Endothelial cell of umbilical vein (primary cell): ENCODE results near the gene SAP25. TPM values are rescaled to one million over a fixed set of nuclear protein-coding genes. Genes with fewer than 3 reads are reported as not detected.

Source experiments
- BruUV-seq: library from RNA; stranded (reverse); fragments of 400-500 nt; replicated peaks from 2 replicates; lab custom pipeline; 2021; lab: Mats Ljungman, UMichigan
- CTCF ChIA-PET: fragments of 300-600, 350-600 bp; sonication (Branson Sonifier 250); formaldehyde crosslinking; loops from one replicate; lab custom pipeline; 2021; ENCODE audit warnings: antibody characterized with exemption, inconsistent platforms; lab: Charles Lee
- POLR2A ChIA-PET: fragments of 300-600, 350-600 bp; sonication (Branson Sonifier 250); formaldehyde crosslinking; loops from one replicate; lab custom pipeline; 2021; ENCODE audit warnings: antibody characterized with exemption, inconsistent platforms; lab: Charles Lee
- DNase-seq: peaks from one replicate; pipeline ENCODE4 v3.0.0-alpha.2; 2011; ENCODE audit warnings: low read depth, low spot score
- FAIRE-seq: peaks from 2 replicates; lab custom pipeline; 2011; peaks lifted over from hg19 to GRCh38; lab: Jason Lieb, UNC
- H2AFZ ChIP-seq: 2 replicates; pipeline ENCODE4 v1.6.0; 2012; ENCODE audit warnings: low read depth, low read length, control low read depth, inconsistent platforms
- H3K27ac ChIP-seq: 2 replicates; pipeline ENCODE4 v1.5.1; 2011; ENCODE audit warnings: low read depth, mild to moderate bottlenecking, control low read depth, low read length, moderate library complexity; ENCODE audit not compliant: insufficient read depth
- H3K27me3 ChIP-seq, 2 experiments: 2 replicates each; pipeline versions ENCODE4 v1.6.0 to v1.6.1; 2011; ENCODE audit warnings: low read length in 2 of 2, mixed read lengths in 1 of 2; ENCODE audit not compliant: control insufficient read depth in 2 of 2, insufficient read depth in 2 of 2
- H3K36me3 ChIP-seq, 2 experiments: 2 replicates in 1 of 2; 3 replicates in 1 of 2; pipeline ENCODE4 v1.5.1; 2011; ENCODE audit warnings: low read length in 2 of 2, mild to moderate bottlenecking in 1 of 2, moderate library complexity in 1 of 2; ENCODE audit not compliant: control insufficient read depth in 2 of 2, insufficient read depth in 2 of 2; ENCODE audit errors: extremely low read depth in 1 of 2
- H3K4me1 ChIP-seq: 3 replicates; pipeline ENCODE4 v1.5.1; 2011; ENCODE audit warnings: mild to moderate bottlenecking, low read length; ENCODE audit not compliant: control insufficient read depth, insufficient read depth; ENCODE audit errors: extremely low read depth
- H3K4me2 ChIP-seq: 2 replicates; pipeline ENCODE4 v1.6.1; 2011; ENCODE audit warnings: low read length, control low read depth, mixed read lengths; ENCODE audit not compliant: insufficient read depth
- H3K4me3 ChIP-seq, 3 experiments: fragments of 200-600 bp in 1 of 3; sonication (generic), shearing (Covaris generic) in 1 of 3; replicated peaks in 1 of 3; 2 replicates each; pipeline ENCODE4 v1.5.1; 2011 to 2016; ENCODE audit warnings: control low read depth in 3 of 3, low read length in 3 of 3, mild to moderate bottlenecking in 2 of 3, inconsistent platforms in 1 of 3, low read depth in 1 of 3, moderate library complexity in 1 of 3; ENCODE audit not compliant: insufficient read depth in 1 of 3
- H3K79me2 ChIP-seq: 2 replicates; pipeline ENCODE4 v1.6.0; 2012; ENCODE audit warnings: low read length, inconsistent platforms; ENCODE audit not compliant: control insufficient read depth, insufficient read depth
- H3K9ac ChIP-seq: replicated peaks from 2 replicates; pipeline ENCODE3; 2011; ENCODE audit warnings: low read length, control low read depth; ENCODE audit not compliant: insufficient read depth; ENCODE audit errors: extremely low read depth
- H3K9me1 ChIP-seq: replicated peaks from 3 replicates; pipeline ENCODE4 v1.6.0; 2011; ENCODE audit warnings: mild to moderate bottlenecking, low read length; ENCODE audit not compliant: control insufficient read depth, insufficient read depth; ENCODE audit errors: extremely low read depth
- H3K9me3 ChIP-seq: replicated peaks from 2 replicates; pipeline ENCODE4 v1.5.1; 2012; ENCODE audit warnings: low read length, inconsistent platforms; ENCODE audit not compliant: control insufficient read depth, insufficient read depth
- H4K20me1 ChIP-seq: replicated peaks from 2 replicates; pipeline ENCODE3; 2011; ENCODE audit warnings: mild to moderate bottlenecking, low read length; ENCODE audit not compliant: control insufficient read depth, insufficient read depth; ENCODE audit errors: extremely low read depth
- CTCF ChIP-seq, 2 donors: IDR thresholded peaks; 1 replicate in 1 of 2; 2 replicates in 1 of 2; pipeline ENCODE4 v1.5.1; 2011; ENCODE audit warnings: low read length in 2 of 2, mild to moderate bottlenecking in 2 of 2, moderate library complexity in 2 of 2, control low read depth in 1 of 2, inconsistent platforms in 1 of 2, low read depth in 1 of 2; ENCODE audit not compliant: insufficient read depth in 1 of 2; ENCODE audit errors: extremely low read depth in 1 of 2
- EZH2 ChIP-seq: IDR thresholded peaks from 2 replicates; pipeline ENCODE4 v1.6.1; 2012; ENCODE audit warnings: borderline replicate concordance, low read depth, mild to moderate bottlenecking, moderate library complexity, low read length, inconsistent platforms; ENCODE audit not compliant: severe bottlenecking
- FOS ChIP-seq: IDR thresholded peaks from 2 replicates; pipeline ENCODE4 v1.6.1; 2011; ENCODE audit warnings: mild to moderate bottlenecking, low read length, moderate library complexity, borderline replicate concordance; ENCODE audit not compliant: insufficient read depth
- GATA2 ChIP-seq: IDR thresholded peaks from 2 replicates; pipeline ENCODE4 v1.7.0; 2011; ENCODE audit warnings: low read depth, mild to moderate bottlenecking, moderate library complexity, mixed read lengths, low read length; ENCODE audit not compliant: insufficient read length, insufficient read depth
- JUN ChIP-seq: IDR thresholded peaks from 2 replicates; pipeline ENCODE4 v1.6.1; 2011; ENCODE audit warnings: borderline replicate concordance, low read depth; ENCODE audit not compliant: insufficient read length, insufficient read depth
- MAX ChIP-seq: IDR thresholded peaks from 2 replicates; pipeline ENCODE4 v1.6.1; 2011; ENCODE audit not compliant: insufficient read depth, insufficient read length
- MYC ChIP-seq: IDR thresholded peaks from one replicate; pipeline ENCODE4 v1.6.1; 2011; ENCODE audit warnings: mild to moderate bottlenecking, low read depth, low read length
- POLR2A ChIP-seq: IDR thresholded peaks from 2 replicates; pipeline ENCODE4 v1.6.1; 2012; ENCODE audit warnings: low read depth, mild to moderate bottlenecking, control low read depth, low read length
- POLR2AphosphoS5 ChIP-seq: IDR thresholded peaks from 2 replicates; pipeline ENCODE4 v1.6.1; 2012; ENCODE audit warnings: low read depth, mild to moderate bottlenecking, control low read depth, low read length, moderate library complexity; ENCODE audit not compliant: insufficient read depth
- dilution Hi-C: fragments of 300-500 bp; cut with MboI; formaldehyde crosslinking; loops from one replicate; pipeline ENCODE4 v1.15.0; 2019; ENCODE audit warnings: low sequenced_read_pairs; ENCODE audit not compliant: extremely low pct_ligation_motif_present
- intact Hi-C: fragments of 100-400 bp; cut with micrococcal nuclease; formaldehyde crosslinking; loops from one replicate; pipeline ENCODE4 v1.10.0; 2022
- polyA plus RNA-seq, 4 experiments: library from polyadenylated mRNA; depleted of rRNA in 3 of 4; stranded (reverse) in 3 of 4; unstranded in 1 of 4; fragments of >200 nt; gene quantifications; 2 replicates each; pipeline versions ENCODE4 v1.2.1 to v1.2.3, GENCODE V29; 2011 to 2012; ENCODE audit warnings: missing spikeins in 1 of 4
- total RNA-seq: library from RNA; stranded (reverse); gene quantifications from 2 replicates; pipeline ENCODE4 v1.2.3, GENCODE V29; 2021

Gene SAP25
- total and polyA plus RNA-seq, 2 donors (not counting 3 experiments of a cell fraction or from before 2014, with no cell fraction given): 3.2 TPM

DNA sequence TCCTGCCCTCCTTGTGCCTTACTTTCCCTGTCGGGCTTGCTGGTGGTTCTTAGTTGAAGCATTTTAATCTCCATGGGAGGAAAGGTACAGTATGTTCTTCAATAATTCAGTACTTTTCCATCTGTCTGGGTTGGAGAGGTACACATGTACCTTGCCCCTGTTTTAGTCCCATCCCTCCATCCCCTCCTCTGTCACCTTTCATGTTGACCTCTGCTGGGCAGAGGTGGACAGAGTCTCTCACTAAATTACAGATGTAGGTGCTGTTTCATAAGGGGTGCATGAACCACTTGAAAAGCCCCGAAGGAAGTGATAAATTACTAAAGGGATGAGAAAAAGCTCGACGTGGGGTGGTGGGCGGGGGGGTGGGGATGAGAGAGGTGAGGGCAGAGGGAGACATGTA lies 29.3 kb downstream of the SAP25 start:
- intact Hi-C loops: no loop called here
- no TSS peak for BruUV-seq
- Histone ChIP-seq H3K27me3 (no peaks in the 10 kb centered on the region), H3K79me2 (peaks cover 31% of the 10 kb centered on the region), H3K4me1 (peaks cover 59% of the 10 kb centered on the region), H4K20me1 (no peaks in the 10 kb centered on the region), H3K4me2 (no peak overlapping the region), H3K9me1 (no peaks in the 10 kb centered on the region), H3K9me3 (no peaks in the 10 kb centered on the region), H3K36me3 (peaks cover 0 to 2% of the 10 kb centered on the region in 2 experiments), H3K9ac (no peak overlapping the region), H3K4me3 (no peak overlapping the region), H3K27ac (no peak overlapping the region), H2AFZ (no peak overlapping the region)
- TF ChIP-seq GATA2: no peak
- no peak for TF ChIP-seq POLR2AphosphoS5
- TF ChIP-seq POLR2A: no peak
- TF ChIP-seq FOS: no peak
- no peak for TF ChIP-seq MAX
- no peak for TF ChIP-seq MYC
- no peak for TF ChIP-seq EZH2
- no peak for TF ChIP-seq CTCF (IDR thresholded peaks at IDR 0.05; ENCODE audit: extremely low read depth in 1 of 2, insufficient read depth in 1 of 2, low read depth in 1 of 2, low read length in 2 of 2)
- no peak for TF ChIP-seq JUN
- FAIRE-seq (no peak), DNase-seq (no peak)
- POLR2A ChIA-PET: interaction anchor here (0.7 kb wide), 1 partner anchor 38 kb away, joined by 3 read pairs; no protein-coding TSS in a partner anchor
- dilution Hi-C loops: no loop called here
- CTCF ChIA-PET: interaction anchor here (0.8 to 2.6 kb wide), 5 partner anchors 15 to 79 kb away, joined by 3 to 32 read pairs (median 4); no protein-coding TSS in a partner anchor
